Heart left ventricle (tissue), 16 donors: Measurements from ENCODE around the gene GATA5. TPM values are rescaled to one million over a fixed set of nuclear protein-coding genes. Genes with fewer than 3 reads are reported as not detected.

Source experiments
- ATAC-seq, 4 donors: fragments of 200-7000 bp; cut with Tn5 transposase; one replicate each; pipeline ENCODE4 v1.9.1; 2020 to 2022; ENCODE audit warnings: moderate library complexity in 4 of 4, mild to moderate bottlenecking in 3 of 4, moderate number of reproducible peaks in 1 of 4
- DNase-seq, 5 donors: peaks; one replicate each; pipeline ENCODE4 v3.0.0-alpha.2; 2020
- H3K27ac ChIP-seq, 12 donors: fragments of 200-600 bp; sonication (generic) in 4 of 12; one replicate each; pipeline versions ENCODE4 v1.5.0 to v1.8.0; 2016 to 2022; ENCODE audit warnings: mild to moderate bottlenecking in 2 of 12
- H3K27me3 ChIP-seq, 9 donors: fragments of 200-600 bp; sonication (generic) in 2 of 9; one replicate each; pipeline versions ENCODE4 v1.5.1 to v1.8.0; 2016 to 2022; ENCODE audit warnings: mild to moderate bottlenecking in 3 of 9
- H3K36me3 ChIP-seq, 9 donors: fragments of 200-600 bp; sonication (generic) in 2 of 9; one replicate each; pipeline versions ENCODE4 v1.5.0 to v1.8.0; 2018 to 2022; ENCODE audit warnings: mild to moderate bottlenecking in 2 of 9
- H3K4me1 ChIP-seq, 12 donors: fragments of 200-600 bp; sonication (generic) in 4 of 12; one replicate each; pipeline versions ENCODE4 v1.5.0 to v1.8.0; 2016 to 2022; ENCODE audit warnings: mild to moderate bottlenecking in 3 of 12
- H3K4me3 ChIP-seq, 12 donors: fragments of 200-600 bp; sonication (generic) in 4 of 12; one replicate each; pipeline versions ENCODE4 v1.5.0 to v1.8.0; 2017 to 2022; ENCODE audit warnings: mild to moderate bottlenecking in 9 of 12, moderate library complexity in 4 of 12
- H3K9me3 ChIP-seq, 12 donors: fragments of 200-600 bp; sonication (generic) in 4 of 12; one replicate each; pipeline versions ENCODE4 v1.5.0 to v1.8.0; 2016 to 2022; ENCODE audit warnings: mild to moderate bottlenecking in 1 of 12
- CTCF ChIP-seq, 12 donors: fragments of 200-600 bp; sonication (generic) in 4 of 12; IDR thresholded peaks; one replicate each; pipeline versions ENCODE4 v1.5.0 to v1.8.0; 2018 to 2022; ENCODE audit warnings: antibody characterized with exemption in 12 of 12, mild to moderate bottlenecking in 5 of 12
- POLR2A ChIP-seq, 2 donors: fragments of 450-650 bp; IDR thresholded peaks; one replicate each; pipeline ENCODE4 v1.6.1; 2017; ENCODE audit warnings: antibody characterized with exemption in 2 of 2, mild to moderate bottlenecking in 2 of 2, moderate library complexity in 2 of 2
- WGBS, 4 donors: extraction: QIAGEN DNeasy Blood & Tissue Kit in 2 of 4; methylation state at CpG; one replicate each; pipeline versions ENCODE4 v1.1.5 to v1.1.7; 2013 to 2018; 5-methylcytosine and 5-hydroxymethylcytosine counted together
- intact Hi-C, 10 donors: fragments of 100-400 bp; cut with DNase I; formaldehyde crosslinking; loops; one replicate each; pipeline versions ENCODE4 v1.11.1 to v1.14.2; 2022
- polyA plus RNA-seq, 2 donors: library from polyadenylated mRNA; stranded (reverse); fragments of 200-250 nt; gene quantifications; one replicate each; pipeline ENCODE4 v1.2.3, GENCODE V29; 2013
- total RNA-seq, 9 donors: library from RNA; depleted of rRNA in 2 of 9; stranded (reverse); fragments of >200 nt in 2 of 9; fragmentation: NEBNext Ultra II Directional in 3 of 9; extraction: Animal tissue kit (Norgen Biotek cat#: 25700) in 3 of 9; gene quantifications; one replicate each; pipeline versions ENCODE4 v1.1.0 to v1.2.4, GENCODE V29; 2016 to 2023
- donor health status: ischemic (EF 13 %, LVEDD 7.1; RV severe dilation, severe dysfunction).
- donor health status: healthy with polysubstance abuse.
- donor health status: DM: no; HTN: yes; CAD: no.
- donor health status: DM: no; HTN: no; CAD: no.
- donor health status: ischemic (EF 25% LVEDD 6.9; RV normal size, moderate dysfunction).
- donor health status: ischemic (EF 25% LVEDD 5.7; RV mildly dilated, moderate dysfunction).
- donor health status: healthy.
- donor health status: DM: yes; HTN: yes; CAD: no.
- donor health status: ischemic (EF 35%, LVEDD 5.7; RV mildly dilated, moderate dysfunction).
- donor health status: nonischemic (EF 11% LVEDD 7.7; RV severe dilation, severe dysfunction).
- donor health status: DM: yes; HTN: yes; CAD: no.
- donor health status: PGD.
- donor health status: ischemic (EF 29% LVEDD 5.4; RV normal size, mild dysfunction).
- donor health status: nonischemic (EF 23%, LVEDD 6.1; RV moderate dilation, normal function).

Gene GATA5
- total and polyA plus RNA-seq, 11 donors = 0.21 to 7.4 (median 0.98) TPM

- Histone ChIP-seq H3K27me3 (peaks cover 0 to 24% (median 7%) of the 10 kb centered on the region in 9 donors), H3K9me3 (no peaks in the 10 kb centered on the region), H3K4me3 (no peak overlapping the region), H3K4me1 (peaks cover 0 to 2% (median 0%) of the 10 kb centered on the region in 12 donors), H3K27ac (no peak overlapping the region), H3K36me3 (no peaks in the 10 kb centered on the region)
- TF ChIP-seq CTCF (IDR thresholded peaks at IDR 0.05) = no peak
- TF ChIP-seq POLR2A (IDR thresholded peaks at IDR 0.05) = no peak
- ATAC-seq (no peak), DNase-seq (no peak)
- WGBS, 4 donors = 46 to 60% (median 52%) methylated on average over 4 to 10 of the region's 10 CpGs
- intact Hi-C loops = loop anchor here in 1 of 10 donors (10.0 kb wide), 1 partner anchor 191 kb away; no protein-coding TSS in a partner anchor
These were observed 52.5 kb downstream of the GATA5 start for GRCh38 chr20:62423326-62423706.

GRCh38 chr20:62422636-62423325, 53.0 kb downstream of the GATA5 start:
- DNase-seq (no peak), ATAC-seq (no peak)
- no peak for TF ChIP-seq POLR2A (IDR thresholded peaks at IDR 0.05)
- TF ChIP-seq CTCF (IDR thresholded peaks at IDR 0.05) = no peak
- Histone ChIP-seq H3K27ac (no peak overlapping the region), H3K4me3 (no peak overlapping the region), H3K36me3 (no peaks in the 10 kb centered on the region), H3K27me3 (peaks cover 0 to 24% (median 7%) of the 10 kb centered on the region in 9 donors), H3K9me3 (no peaks in the 10 kb centered on the region), H3K4me1 (peaks cover 0 to 2% (median 0%) of the 10 kb centered on the region in 12 donors)
- intact Hi-C loops = loop anchor here in 1 of 10 donors (10.0 kb wide), 1 partner anchor 192 kb away; no protein-coding TSS in a partner anchor
- WGBS, 4 donors = 81 to 88% (median 83%) methylated on average over 19 to 20 of the region's 20 CpGs

- ATAC-seq (no peak), DNase-seq (no peak)
- Histone ChIP-seq H3K9me3 (no peaks in the 10 kb centered on the region), H3K36me3 (no peaks in the 10 kb centered on the region), H3K27ac (no peak overlapping the region), H3K27me3 (peaks cover 0 to 24% (median 7%) of the 10 kb centered on the region in 9 donors), H3K4me1 (peaks cover 0 to 2% (median 0%) of the 10 kb centered on the region in 12 donors), H3K4me3 (no peak overlapping the region)
- TF ChIP-seq CTCF (IDR thresholded peaks at IDR 0.05) (no peak), POLR2A (IDR thresholded peaks at IDR 0.05) (no peak)
- 86 to 97% (median 89%) methylated on average over 4 to 6 of the region's 6 CpGs for WGBS, 4 donors
- intact Hi-C loops = loop anchor here in 1 of 10 donors (10.0 kb wide), 1 partner anchor 193 kb away; no protein-coding TSS in a partner anchor
These were observed 54.1 kb downstream of the GATA5 start for GRCh38 chr20:62421716-62421990.

GRCh38 chr20:62420846-62421715, 54.7 kb downstream of the GATA5 start:
- TF ChIP-seq POLR2A (IDR thresholded peaks at IDR 0.05) (no peak), CTCF (IDR thresholded peaks at IDR 0.05) (no peak)
- Histone ChIP-seq H3K27me3 (peaks cover 0 to 24% (median 7%) of the 10 kb centered on the region in 9 donors), H3K4me1 (peaks cover 0 to 2% (median 0%) of the 10 kb centered on the region in 12 donors), H3K9me3 (no peaks in the 10 kb centered on the region), H3K27ac (no peak overlapping the region), H3K4me3 (no peak overlapping the region), H3K36me3 (no peaks in the 10 kb centered on the region)
- DNase-seq (no peak), ATAC-seq (no peak)
- WGBS, 4 donors = 85 to 89% (median 87%) methylated on average over 22 to 24 of the region's 24 CpGs
- intact Hi-C loops = loop anchor here in 1 of 10 donors (10.0 kb wide), 1 partner anchor 194 kb away; no protein-coding TSS in a partner anchor
